Amniotic stem cell (primary cell): ENCODE data around the gene ST7.

Source experiments
- DNase-seq: peaks from one replicate; lab custom pipeline; 2025; lab: John Stamatoyannopoulos, UW

The ST7 gene

DNA sequence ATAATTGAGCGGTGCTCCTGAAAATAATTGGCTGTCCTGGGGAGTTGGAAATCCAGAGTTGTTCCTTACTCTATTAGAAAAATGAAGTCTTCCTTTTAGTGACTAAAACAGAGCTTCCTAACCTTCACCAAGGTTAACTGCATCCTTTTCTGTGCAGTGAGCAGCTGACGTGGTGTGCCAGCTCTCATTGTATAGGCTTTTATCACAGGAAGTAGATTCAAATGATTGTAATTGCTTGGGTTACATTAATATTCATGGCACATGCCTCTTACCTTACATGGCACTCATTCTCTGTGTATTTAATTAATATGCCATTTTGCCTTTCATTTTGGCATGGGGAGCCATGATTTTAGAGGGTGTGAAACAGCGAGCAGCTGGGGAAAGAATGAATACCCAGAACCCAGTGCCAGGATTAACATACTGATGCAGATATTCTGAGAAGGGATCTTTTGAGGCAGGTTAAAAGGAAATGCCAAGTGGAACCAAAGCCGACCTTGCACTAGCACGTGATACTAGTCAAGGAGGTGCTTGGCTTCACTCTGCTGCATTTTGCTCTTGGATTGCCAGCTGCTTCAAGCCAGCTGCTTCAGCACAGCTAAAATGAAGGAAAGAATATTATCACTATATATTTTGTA lies 115.3 kb downstream of the ST7 start:
- DNase-seq, result no peak

DNA sequence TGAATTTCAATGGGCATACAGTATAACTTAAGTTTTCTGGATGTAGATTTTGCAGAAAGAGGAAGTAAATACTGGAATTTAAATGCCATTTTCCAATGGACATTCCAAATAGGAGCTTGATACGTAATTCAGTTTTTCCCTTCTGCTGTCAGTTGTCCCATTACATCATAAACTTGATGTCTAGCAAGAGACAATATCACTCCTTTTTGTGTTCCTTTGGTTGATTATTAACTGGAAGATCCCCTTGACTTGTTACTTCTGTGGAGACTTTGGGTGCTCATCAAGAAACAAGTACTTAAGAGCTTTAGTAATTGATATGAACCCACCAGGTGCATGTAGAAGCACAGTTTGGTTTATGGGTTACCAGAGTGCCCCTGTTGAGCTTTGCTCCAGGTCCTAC lies 116.1 kb downstream of the ST7 start:
- DNase-seq, result no peak

DNA sequence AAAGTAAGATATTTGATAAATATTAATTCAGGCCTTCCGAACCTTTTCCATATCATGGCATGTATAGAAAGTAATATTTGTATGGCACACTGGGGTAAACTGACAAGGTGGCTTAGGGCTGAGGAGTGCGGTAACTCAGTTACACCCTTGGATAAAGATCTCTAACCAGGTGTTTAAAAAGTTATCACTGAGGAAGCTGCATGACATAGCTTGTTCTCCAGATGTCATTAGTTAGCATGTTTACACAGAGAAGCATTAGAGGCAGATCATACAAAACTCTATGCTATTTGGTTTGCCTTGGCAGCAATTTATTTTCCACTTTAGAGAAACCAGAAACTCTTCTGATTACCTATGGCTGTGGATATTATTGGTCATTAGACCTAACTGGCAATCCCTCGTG lies 118.2 kb downstream of the ST7 start:
- DNase-seq, result no peak

DNA sequence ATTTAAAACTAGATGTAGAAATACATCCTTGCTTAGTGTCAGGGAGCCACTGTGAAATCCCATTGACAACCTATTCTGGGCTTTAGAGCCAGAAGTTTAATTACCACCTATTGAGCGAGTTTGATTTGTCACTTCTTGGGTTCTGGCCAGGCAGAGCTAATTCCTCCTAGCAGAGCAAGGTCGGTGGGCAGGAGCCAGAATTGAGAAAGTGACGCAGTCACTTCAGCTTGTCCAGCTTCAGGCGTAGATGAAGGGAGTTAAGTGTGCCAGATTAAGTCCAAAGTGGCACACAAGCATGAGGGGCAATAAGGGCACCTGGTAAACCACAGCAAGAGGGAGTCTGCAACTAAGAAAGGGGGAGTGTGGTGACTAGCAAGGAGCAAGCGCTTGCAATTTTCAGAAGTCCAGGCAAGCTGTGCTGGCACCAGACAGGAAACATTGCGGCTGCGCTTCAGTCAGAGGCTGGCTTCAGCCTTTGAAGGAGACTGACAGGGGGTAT lies 119.4 kb downstream of the ST7 start:
- no peak for DNase-seq

DNA sequence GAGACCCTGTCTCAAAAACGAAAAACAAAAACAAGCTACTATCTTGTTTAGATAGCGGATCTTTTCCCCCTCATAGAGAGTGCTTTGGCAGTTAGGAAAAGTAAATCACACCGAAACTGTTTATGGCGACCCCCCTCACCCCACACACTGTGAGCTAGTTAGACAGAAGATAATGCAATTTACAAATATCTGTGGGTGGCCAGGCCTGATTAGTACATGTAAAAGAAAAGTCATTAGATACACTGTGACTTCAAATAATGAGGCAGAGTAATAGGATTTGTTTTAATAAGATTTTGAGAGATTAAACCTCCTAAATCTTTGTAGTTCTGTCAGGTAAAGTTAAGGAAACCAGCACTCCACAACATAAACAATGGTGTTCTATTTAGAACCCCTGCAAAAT lies 121.1 kb downstream of the ST7 start:
- DNase-seq, result no peak

DNA sequence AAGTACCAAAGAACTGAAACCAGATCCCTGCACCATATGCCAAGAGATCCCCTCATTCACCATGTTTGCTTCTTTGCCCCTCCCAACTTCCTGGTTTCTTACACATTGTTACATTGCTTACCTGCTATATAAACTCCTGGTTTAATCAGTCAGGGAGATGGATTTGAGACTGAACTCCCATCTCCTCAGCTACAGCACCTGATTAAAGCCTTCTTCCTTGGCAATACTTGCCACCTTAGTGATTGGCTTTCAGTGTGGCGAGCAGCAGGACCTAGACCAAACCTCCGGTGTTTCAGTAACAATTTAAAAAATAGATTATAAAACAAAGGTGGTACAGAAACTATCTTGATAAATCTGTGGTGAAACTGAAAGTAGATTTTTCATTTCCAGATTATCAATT lies 122.6 kb downstream of the ST7 start:
- DNase-seq, result no peak

DNA sequence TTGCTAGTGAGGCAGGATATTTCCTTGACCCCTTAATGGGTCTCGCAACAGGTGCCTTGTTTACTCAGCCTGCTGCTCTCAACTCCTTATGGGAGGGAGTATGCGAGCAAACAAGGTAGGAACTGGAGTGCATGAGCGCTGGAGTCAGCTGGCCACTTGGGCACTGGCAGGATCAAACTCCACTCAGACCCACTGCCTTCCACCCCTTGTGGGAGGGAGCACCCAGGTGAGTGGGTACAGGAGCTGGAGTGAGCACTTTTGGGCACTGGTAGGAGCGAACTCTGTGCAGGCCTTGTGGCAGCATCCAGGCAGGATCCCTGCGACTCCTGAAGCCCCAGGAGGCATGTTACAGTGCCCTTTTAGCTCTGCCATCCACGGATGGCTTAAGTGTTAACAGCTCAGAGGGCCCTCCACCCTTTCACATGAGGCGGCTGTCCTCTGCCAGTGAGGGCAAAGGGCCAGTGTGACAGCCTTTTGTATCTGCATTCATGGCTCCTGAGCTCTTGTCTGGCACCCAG lies 123.2 kb downstream of the ST7 start:
- DNase-seq, result no peak

DNA sequence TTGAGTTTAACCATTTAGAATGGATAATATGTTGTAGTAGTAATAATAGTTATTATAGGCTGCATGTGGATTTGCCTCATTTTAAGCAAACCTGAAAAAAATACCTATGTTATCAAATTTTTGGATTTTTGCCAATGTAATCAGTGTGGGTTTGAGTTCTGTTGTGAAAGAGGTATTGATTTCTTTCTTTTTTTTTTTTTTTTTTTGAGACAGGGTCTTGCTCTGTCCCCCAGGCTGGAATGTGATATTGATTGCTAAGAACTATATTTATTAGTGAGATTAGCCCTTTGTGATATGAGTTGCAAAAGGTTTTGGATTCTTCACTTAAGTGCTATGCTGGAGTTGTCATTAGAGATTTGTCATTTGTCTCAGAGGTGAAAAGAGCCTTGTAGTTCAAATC lies 124.4 kb downstream of the ST7 start:
- no peak for DNase-seq

DNA sequence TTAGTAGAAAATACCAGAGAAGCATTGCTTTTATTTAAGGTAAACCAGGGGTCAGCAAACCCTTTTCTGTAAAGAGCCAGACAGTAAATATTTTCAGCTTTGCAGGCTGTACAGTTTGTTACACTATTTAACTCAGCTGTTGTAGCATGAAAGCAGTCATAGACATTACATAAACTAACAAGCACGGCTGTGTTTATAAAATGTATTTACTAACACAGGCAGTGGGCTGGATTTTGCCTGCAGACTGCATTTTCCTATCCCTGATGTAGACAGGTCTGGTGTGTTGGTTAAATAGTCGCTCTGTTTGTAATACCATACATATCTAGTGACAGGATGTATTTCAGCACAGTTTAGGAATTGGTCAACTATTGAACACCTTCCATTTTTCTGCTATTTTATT lies 129.3 kb downstream of the ST7 start:
- DNase-seq, result no peak

DNA sequence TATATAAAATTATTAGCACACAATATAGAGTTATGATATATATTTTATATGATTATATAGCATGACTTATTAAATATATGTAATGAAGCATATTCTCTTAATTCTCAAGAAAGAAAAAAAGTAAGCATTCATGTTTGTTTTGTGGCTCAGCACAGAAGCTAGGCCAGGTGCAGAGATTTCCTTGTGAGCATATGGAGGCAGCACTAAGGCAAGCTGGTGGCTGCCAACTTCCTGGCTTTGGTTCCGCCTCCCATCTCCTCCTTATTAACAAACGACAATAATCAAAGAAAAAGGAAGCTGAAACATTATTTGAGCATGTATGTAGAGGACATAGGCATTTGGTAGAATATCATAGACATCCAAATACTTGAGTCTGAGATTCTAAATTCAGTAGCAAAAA lies 130.3 kb downstream of the ST7 start:
- no peak for DNase-seq

DNA sequence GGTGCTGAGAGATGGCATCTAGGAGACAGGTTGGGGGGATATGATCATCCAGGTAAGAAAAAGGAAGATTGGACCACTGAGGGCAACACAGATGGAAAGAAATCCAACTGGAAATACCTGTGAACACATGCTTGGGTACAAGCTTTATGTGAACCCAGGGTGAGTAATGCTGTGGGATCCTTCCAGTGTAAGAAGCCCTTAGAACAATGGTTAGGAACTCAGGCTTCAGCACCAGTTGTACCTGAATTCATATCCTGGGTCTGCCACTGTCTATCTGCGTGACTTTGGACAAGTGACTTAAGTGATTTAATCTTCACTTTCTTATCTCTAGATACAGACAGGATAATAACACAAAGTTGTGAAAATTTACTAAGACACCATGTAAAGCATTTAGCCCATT lies 131.0 kb downstream of the ST7 start:
- no peak for DNase-seq

DNA sequence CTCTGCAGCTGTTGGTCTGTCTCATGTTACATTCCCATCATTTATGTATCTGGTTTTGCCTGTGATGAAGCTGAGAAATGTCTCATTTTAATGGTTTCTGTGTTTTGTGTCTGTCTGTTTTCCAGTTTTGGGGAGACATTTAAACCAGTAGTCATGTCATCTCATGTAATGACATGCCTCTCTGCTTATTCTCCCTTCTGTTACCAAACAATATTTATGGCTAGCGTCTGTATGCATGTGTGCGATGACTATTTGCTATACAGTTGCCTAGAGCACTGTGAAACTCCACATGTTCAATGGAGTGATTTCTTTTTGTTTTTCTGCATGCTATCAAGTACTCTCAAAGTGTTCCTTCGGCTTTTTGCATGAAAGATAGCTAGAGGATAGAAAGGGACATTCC lies 132.0 kb downstream of the ST7 start:
- DNase-seq, result no peak

DNA sequence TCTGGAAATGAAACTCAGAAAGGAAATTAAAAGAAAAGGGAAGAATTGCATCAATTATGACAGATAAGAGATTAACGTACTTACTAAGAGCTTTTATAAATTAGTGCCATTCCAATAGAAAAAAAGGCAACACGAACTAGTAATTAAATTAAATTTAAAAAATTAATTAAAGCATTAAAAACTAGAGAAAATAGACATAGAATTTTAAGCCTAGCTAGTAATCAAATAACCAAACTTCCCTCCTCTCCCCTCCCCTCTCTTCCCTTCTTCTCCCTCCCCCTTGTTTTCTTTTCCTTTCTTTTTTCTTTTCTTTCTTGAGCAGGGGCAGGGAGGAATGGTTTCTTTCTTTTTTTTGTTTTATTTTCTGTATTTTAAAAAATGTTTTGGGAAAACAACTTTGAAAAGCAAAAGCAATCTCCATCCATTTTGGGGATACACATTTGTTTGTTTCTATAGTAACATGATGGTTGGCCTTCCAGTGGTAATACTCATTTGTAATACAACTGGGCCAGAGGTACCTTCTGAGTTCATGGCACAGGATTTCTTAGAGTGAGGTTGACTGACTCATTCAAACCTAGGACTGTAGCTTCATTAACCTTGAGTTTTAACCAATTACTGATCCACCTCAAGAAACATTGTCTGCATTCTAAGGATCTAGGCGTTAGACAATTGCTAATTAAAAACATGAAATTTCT lies 132.6 kb downstream of the ST7 start:
- DNase-seq, result no peak

DNA sequence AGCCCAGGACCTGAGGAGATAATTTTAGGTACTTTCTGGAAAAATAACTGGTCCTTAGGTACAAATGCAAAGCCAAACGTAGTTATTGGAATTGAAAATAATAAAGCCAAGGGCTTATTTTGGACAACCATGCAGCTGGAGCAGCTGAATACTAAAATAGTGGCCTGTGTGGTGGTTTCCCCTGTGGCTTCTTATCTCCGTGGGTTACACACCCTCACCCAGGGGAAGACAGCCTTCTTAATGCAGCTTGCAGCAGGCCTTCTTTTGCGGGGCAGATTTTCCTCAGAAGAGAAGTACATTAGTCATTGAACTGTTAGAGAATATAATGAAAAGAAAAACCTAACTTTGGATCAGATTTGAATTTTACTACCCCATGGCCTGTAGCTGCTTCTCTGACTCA lies 133.5 kb downstream of the ST7 start:
- DNase-seq, result no peak

DNA sequence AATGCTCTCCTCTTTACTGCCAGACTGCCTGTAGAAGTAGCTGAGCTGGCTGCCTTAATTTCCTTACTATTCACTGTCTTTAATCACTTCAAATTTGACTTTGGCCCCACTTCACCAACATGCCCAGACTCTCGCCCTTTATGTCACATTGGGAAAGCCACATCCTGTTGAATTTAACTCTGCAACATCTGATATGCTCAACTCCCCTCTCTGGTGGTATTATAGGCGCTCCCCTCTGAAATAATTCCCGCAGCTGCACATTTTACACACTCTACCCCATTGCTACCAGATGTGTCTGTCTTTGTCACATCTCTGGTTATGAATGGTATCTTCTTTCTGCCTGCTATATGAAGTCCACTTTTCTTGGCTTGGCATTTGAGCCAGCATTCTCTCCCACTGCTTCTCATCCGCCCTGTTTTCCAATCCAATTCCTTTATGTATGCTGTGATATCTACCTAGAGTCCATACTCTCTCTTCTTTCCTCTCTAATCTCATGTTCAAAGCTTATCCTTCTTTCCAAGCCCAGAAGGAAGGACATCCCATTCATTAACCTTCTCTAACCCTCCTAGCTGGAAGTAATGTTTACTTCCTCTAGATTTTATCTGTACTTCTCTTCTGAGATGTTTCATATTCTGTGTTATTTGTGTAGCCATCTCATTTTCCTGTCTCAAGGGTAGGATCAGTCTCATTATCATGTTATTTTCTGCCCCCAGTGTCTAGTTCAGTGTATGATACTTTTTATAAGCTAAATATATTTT lies 134.5 kb downstream of the ST7 start:
- no peak for DNase-seq

DNA sequence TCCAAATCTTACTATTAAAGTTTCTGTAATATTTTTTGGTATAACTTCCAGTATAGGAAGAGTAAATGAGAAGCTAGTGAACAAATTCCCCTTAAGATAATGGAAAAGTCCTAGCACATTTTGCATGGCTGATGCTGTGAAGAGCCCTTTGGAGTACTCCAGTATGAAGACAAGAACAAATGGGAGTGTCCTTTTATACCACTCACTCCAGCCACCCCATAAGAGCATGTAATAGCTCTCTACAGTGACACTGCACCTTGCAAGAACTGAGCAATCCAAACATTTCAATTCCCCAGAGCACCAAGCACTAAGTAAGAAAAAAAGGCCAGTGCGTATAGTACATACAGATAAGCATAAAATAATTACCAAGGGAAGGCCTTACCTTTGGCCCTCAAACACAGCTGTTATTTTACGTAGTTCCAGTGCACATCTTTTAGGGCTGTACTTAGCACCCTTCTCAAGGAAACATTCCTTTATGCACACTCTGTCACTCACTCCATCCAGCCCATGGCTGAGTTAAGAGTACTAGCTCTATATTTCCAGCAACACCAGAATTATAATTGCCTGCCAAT lies 135.4 kb downstream of the ST7 start:
- DNase-seq, result no peak

DNA sequence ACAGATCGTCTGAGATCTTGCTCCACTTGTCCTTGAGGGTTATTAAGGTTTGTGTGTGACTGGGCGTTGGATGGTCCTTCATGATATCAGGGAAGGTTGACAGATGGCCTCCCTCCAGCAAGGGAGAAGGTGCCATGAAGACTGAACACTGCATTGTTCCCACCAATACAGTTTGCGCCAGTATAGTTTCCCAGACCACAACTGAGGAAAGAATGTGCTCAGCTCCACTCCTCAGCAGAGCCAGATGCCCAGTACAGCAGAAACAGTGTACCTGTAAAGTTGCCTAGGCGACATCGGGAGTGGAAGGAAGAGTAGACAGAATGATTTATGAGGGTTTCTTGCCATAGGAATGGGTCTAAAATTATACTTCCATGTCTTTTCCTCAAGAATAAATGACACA lies 137.5 kb downstream of the ST7 start:
- no peak for DNase-seq

DNA sequence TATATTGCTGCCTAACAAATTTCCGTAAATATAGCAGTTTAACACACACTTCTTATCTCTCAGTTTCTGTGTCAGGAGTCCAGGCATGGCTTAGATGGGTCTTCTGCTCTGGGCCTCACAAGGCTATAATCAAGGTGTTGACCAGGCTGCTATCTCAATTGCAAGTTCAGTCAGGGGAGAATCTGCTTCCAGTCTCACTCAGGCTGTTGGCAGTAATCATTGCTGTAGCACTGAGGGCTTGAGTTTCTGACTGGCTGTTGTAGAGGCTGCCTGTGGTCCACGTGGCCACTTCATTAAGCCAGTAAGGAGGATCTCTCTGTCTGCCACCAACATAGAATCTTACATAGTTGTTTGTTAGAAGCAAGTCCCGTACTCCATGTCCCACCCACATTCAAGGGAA lies 138.4 kb downstream of the ST7 start:
- no peak for DNase-seq

DNA sequence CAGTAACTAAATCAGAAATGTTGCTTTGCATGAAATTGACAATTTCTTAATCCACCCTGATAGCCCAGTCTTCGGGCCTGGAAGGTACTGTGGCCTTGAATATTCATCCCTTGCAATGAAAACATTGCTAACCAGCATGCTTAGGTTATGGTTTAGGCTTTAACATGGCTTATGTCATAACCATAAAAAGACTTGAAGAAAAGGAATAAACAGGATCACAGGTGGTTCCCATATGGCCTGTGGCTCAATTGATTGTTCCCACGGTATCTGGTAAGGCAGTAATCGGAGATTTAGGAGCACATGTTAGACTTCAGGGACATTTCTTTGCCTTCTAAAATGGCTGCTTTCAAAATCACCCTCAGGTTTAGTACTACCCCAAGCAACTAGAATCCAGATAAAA lies 139.5 kb downstream of the ST7 start:
- DNase-seq, result no peak

DNA sequence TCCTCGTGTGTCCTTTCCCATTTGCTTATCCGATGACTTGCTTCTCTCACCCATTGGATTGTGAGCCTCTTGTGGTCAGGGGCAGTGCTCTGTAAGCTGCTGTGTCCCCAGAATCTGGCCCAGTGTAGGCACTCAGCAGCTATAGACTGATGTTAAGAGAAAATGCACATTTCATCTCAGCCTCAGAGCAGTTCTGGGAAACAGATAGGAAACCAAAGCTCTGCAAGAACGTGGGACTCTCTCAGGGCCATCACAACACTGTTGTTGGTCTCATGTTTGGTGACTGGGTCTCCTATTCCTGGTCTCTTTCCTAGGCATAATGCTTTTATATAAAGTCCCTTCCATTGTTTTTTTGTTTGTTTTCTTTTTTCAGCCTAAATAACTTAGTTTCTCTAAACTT lies 141.2 kb downstream of the ST7 start:
- no peak for DNase-seq

DNA sequence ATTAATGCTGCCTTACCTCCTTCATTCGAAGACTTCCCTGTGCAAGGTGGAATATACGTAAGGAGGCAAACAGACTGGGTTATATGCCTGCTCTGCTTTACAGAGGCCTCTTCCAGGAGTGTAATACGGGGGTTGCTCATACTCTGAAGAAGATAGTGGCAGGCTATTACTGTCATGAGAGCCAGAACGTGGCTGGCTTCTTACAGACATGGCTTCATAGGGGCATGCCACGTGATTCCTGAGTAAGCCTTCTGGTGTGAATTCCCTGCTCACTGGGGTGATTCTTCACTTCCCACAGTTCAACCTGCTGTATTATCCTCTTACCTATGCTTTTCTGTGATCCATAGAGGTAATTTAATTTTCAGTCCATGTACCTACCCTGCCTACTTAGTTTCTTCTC lies 141.8 kb downstream of the ST7 start:
- DNase-seq, result no peak

DNA sequence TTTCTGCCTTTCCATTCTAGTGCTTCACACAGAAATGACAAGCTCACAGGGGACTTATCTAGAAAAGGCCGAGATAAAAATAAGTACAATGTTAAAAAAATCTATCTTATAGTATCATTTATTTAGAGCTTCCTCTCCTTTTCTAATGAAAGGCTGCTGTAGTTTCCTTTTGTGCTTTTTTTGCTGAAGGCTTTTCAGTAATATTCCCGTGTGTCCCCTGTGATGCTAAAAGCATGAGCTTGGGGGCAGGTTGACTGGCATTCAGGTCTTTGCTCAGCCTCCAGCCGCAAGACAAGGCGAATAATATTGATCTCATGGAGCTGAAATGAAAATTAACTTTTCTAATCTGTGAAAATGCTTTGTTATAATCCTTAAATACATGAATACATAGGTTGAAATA lies 143.0 kb downstream of the ST7 start:
- no peak for DNase-seq

DNA sequence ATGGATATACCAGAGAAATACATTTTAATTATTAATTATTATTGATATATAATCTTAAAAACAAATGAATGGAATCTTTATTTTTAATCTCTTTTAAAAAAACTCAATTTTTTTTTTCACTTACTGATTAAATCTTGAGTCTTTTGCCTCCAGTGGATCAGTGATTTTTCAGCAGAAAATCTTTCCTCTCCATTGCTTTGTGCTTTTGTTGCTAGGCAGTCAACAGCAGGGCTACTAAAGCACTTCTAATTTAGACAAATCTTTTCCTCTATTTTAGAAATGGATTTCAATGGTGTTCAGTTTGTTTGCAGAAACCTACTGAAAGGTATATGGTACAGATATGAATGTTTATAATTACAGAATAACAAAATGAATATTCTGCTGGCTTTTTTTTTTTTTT lies 143.6 kb downstream of the ST7 start:
- no peak for DNase-seq
